NCI-H1417 (cell line): ENCODE data around the gene CCT3.
"Not testable (repeated sequence)": the region's sequence is repeated elsewhere in the genome, so short reads cannot be mapped to it uniquely, and the experiment has no call there.

Experiments
- DNase-seq, 3 experiments: peaks; one replicate each; lab custom pipeline; 2025; lab: John Stamatoyannopoulos, UW

The CCT3 gene

DNA sequence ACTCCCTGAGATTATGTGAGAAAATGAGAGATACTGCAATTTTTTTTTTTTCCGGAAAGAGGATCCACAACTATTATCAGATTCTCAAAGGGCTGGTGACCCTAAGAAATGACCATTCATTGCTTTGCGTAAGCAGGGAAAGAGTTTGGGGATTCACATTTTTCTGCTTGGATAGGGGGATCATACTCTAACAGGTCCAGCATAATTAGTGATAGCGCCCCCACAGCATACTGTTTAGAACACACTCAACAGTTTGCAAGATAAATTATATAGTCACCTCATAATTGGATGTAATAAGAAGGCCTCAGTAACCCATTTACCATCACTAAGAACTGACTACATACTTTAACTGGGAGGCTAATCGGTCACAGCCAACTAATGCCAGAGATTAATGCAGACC, 1.9 kb downstream of the CCT3 start:
- DNase-seq, result no peak

DNA sequence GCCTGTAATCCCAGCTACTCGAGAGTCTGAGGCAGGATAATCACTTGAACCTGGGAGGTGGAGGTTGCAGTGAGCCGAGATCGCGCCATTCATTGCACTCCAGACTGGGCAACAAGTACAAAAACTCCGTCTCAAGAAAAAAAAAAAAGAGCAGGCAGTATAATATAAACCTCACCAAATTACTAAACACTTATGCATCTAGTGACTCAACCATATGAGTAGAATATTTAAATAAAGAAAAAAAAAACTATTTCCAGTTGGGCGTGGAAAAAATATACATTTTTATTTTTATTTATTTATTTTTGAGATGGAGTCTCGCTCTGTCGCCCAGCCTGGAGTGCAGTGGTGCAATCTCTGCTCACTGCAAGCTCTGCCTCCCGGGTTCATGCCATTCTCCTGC, 14.9 kb downstream of the CCT3 start:
- DNase-seq, result not testable (repeated sequence)

DNA sequence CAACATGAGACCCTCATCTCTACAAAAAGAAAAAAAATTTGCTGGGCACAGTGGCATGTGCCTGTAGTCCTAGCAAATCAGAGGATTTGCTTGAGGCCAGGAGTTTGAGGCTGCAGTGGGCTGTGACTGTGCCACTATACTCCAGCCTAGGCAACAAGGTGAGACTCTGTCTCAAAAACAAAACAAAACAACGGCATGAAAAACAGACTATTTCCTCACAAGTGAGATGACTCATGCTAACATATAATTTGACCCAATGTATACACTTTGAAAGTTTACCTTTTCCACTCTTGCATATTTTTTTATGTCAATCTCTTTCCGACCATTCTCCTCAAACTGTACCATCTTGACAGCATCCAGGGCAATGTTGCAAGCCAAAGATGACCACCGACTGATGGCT, 17.5 kb downstream of the CCT3 start:
- no peak for DNase-seq

GRCh38 chr1:156319664-156320063, 18.4 kb downstream of the CCT3 start:
- DNase-seq, result peak in 1 of 3 experiments; percentile 37

DNA sequence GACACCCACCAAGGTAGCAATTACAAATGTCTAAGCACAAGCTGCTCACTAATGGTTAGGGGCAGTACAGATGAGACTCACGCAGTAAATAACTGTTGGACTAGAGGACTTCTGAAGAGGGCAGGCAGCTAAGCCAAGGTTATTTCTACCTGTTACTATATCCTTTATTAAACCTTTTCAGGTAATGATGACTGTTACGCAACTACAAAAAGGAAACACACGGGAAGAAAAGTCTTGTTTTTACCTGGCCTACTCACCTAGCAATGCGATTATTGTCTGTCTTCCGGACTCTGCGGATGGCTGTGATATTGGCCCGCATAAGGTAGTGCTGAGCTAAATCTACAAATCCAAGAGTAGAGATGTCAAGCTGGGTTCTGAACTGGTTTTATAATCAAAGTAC, 21.2 kb downstream of the CCT3 start:
- DNase-seq, result no peak

GRCh38 chr1:156310962-156311361, 27.1 kb downstream of the CCT3 start:
- DNase-seq, result peak in 1 of 3 experiments; percentile 14

DNA sequence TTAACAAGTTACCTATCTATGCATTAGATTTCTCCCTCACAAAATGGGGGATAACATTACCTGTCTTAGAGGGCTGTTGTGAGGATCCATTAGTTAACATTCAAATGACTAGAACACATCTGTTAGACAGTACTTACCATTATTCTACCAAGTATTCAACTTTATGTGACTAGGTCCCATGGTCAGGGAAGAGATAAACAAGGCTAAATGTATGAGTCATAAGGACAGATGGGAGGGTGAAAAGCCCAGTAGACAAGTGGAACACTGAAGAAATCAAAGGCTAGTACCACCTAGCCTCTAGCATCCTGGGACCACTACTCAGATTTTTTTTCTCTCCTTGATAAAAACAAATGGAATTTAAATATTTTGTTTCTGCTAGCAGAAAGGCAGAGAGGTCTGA, 30.0 kb downstream of the CCT3 start:
- no peak for DNase-seq

DNA sequence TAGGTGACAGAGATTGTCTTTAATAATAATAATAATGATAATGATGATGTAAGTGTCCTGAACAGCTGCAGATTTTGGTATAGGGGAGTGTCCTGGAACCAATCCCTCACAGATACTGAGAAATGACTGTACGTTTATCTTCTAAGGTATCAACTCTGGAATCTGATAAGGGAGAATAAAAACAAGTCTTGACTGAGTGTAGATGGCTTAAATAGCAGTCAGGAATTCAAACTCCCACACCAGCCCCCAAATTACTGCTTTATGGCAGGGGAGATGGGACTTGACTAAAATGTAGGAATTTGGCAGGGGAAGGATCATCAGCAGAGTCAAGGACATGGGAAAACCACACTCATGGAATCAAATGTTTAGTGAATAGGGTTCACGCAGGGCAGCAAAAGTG, 32.9 kb downstream of the CCT3 start:
- no peak for DNase-seq

DNA sequence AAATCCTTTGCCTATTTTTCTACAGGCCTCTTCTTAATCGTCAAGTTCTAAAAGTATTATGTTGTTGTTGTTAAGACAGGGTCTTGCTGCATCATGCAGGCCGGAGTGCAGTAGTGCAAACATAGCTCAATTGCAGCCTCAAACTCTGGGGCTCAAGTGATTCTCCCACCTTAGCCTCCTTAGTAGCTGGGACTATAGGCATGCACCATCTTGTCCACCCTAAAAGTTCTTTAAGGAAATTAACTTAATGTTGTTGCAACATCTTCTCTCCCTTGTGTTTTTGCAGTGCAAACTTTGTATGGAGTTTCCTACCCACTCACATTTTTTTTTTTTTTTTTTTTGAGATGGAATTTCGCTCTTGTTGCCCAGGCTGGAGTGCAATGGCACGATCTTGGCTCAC, 34.9 kb downstream of the CCT3 start:
- no peak for DNase-seq

DNA sequence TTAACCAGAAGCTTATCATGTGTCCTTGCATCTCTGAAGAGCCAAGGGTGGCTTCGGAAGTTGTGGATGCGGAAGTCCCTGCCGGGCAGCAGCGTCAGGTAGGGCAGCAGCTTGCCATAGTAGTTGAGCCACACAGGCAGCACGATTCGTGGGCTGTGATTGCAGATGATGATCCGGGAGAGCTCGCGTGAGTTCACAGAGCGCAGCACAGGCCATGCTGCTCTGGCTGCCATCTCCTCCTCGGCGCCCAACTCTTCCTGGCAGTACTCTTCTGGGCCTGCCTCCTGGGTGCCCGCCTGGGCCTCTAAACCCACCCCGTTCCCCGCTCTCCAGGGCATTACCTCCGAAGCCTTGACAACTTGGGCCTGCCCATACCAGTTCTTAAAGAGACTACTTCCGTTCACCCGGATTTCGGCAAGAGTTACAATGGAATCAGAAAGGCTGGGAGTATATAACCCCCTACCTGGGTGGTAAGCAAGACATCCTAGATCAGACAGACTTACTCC, 39.2 kb downstream of the CCT3 start, which contains the start of gene VHLL:
VHLL (minus strand) TSS at position 456 of the 506 bp plus-strand sequence; CDS start at position 338, 118 bp downstream.
- DNase-seq, result no peak

DNA sequence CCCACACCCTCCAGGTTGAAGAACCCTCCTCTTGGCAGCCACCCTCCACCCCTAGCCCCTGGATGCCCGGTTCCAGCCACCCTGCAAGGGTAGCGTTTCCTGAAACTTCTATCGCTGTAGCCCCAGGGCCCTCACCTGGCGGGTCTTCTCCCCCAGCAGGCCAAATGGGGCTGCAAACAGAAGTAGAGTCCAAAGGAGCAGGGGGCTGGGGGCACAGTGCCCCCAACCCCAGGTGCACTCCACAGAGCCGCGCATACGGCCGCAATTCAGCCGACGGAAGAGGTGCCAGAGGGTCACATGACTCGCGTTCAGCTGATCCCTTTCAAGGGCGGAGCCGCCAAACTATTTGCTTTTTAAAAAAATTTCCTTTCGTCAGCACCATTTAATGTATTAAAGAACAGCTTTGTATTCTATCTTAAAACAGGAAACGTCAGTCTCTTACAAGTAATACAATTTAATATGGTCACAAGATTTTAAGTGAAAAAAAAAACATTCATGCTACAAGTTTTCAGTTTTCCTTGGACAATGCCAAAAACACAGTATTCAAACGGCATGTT, 42.6 kb downstream of the CCT3 start, which contains the start of gene GLMP:
GLMP (minus strand) TSS at position 289 of the 557 bp plus-strand sequence; CDS start at position 255, 34 bp downstream.
- DNase-seq, result peak; percentile 39 to 88 (median 62)

- DNase-seq, result no peak
These were observed 44.2 kb downstream of the CCT3 start for GRCh38 chr1:156293895-156294294.

DNA sequence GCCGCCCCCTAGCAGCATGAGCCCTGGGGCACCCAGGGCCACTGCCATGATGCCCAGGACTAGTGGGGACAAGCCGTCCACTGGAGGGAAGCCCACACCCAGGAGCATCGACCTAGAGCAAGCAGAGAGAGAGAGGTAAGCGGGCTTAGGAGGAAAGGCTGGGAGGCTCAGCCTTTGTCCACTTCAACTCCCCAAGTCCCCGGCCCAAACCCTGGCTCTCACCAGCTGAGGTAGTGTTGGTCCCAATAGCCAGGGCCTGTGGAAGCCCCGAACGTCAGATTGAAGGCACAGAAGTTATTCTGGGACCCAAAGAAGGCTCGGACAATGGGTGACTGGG, 45.0 kb downstream of the CCT3 start:
- DNase-seq, result no peak

GRCh38 chr1:156291226-156292061, 46.6 kb downstream of the CCT3 start:
- peak in 1 of 3 experiments; percentile 82 for DNase-seq

- no peak for DNase-seq
These were observed 48.2 kb downstream of the CCT3 start for GRCh38 chr1:156289857-156290256.

DNA sequence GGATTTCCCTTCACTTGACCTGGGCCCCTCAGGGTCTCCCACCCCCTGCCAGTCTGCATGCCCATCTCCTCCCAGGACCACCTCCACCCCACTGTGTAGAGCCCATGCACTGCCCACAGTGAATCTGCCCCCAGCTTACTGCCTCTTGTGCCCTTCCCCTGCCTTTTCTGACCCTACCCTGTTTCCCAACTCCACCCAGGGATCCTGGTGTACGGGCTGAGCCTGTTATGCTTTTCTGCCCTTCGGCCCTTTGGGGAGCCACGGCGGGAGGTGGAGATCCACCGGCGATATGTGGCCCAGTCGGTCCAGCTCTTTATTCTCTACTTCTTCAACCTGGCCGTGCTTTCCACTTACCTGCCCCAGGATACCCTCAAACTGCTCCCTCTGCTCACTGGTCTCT, 52.0 kb downstream of the CCT3 start:
- no peak for DNase-seq

GRCh38 chr1:156285437-156285836, 52.7 kb downstream of the CCT3 start:
- no peak for DNase-seq

- no peak for DNase-seq
These were observed 53.3 kb downstream of the CCT3 start for GRCh38 chr1:156284757-156285156.

GRCh38 chr1:156284112-156284511, 54.0 kb downstream of the CCT3 start, which contains the start of gene TMEM79:
Gene TMEM79, plus strand, starts transcription at chr1:156284325. Its CDS starts 902 bp downstream, at chr1:156285227.
- DNase-seq, result no peak

DNA sequence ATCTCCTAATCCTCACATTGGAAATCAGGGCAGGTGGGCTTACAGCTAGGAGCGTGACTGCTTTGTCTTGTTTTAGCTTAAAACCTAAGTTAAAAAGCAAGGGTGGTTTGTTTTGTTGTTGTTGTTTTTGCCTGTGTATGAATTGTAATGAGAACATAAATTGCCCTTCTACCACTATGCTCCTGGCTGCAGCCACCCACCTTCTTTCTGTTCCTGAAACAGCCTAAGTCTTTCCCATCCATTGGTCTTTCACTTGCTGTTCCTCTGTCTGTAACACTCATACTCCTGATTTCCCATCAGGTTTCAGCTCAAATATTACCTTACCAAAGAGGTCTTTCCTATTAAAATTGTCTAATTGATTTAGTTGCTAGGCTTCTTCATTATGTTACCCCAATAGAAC, 54.6 kb downstream of the CCT3 start:
- no peak for DNase-seq

GRCh38 chr1:156282479-156283222, 55.4 kb downstream of the CCT3 start, which contains the start of gene SMG5:
Gene SMG5, minus strand, starts transcription at chr1:156282825. Its CDS starts 145 bp downstream, at chr1:156282680.
- peak; percentile 96 to 100 (median 99) for DNase-seq
